Central memory CD8-positive, alpha-beta T cell (primary cell): ENCODE results near the gene OGG1.
A peak's percentile ranks its signal among the peaks of the same experiment; 100 is the strongest.

Source experiments
- ATAC-seq: fragments of 150-1000 bp; cut with Tn5 transposase; replicated peaks from 2 replicates; pipeline ENCODE4 v1.10.0; 2022; ENCODE audit warnings: mild to moderate bottlenecking, moderate FRiP score, moderate number of reproducible peaks; ENCODE audit not compliant: poor library complexity, severe bottlenecking; ENCODE audit errors: extremely low read depth
- DNase-seq, 2 donors: peaks; one replicate each; pipeline ENCODE4 v3.0.0; 2021; ENCODE audit warnings: low spot score in 2 of 2
- H3K27ac Mint-ChIP-seq: one replicate; pipeline ENCODE4 v1.8.0; 2022; ENCODE audit warnings: low read depth, mild to moderate bottlenecking, moderate library complexity, mixed read lengths
- H3K27me3 Mint-ChIP-seq: one replicate; pipeline ENCODE4 v1.8.0; 2022; ENCODE audit warnings: mixed read lengths
- H3K36me3 Mint-ChIP-seq: one replicate; pipeline ENCODE4 v1.8.0; 2022; ENCODE audit warnings: mild to moderate bottlenecking, moderate library complexity, mixed read lengths; ENCODE audit not compliant: insufficient read depth
- H3K4me1 Mint-ChIP-seq: one replicate; pipeline ENCODE4 v1.8.0; 2022; ENCODE audit warnings: mixed read lengths
- H3K4me3 Mint-ChIP-seq: one replicate; pipeline ENCODE4 v1.8.0; 2022; ENCODE audit warnings: mild to moderate bottlenecking, moderate library complexity, mixed read lengths
- H3K9me3 Mint-ChIP-seq: one replicate; pipeline ENCODE4 v1.8.0; 2022; ENCODE audit warnings: mixed read lengths

Gene OGG1

GRCh38 chr3:9750556-9751411 is 1.0 kb downstream of the OGG1 start:
- peak overlapping the region; percentile 88 for H3K27ac Mint-ChIP-seq
- no peaks in the 10 kb centered on the region for H3K9me3 Mint-ChIP-seq
- H3K4me1 Mint-ChIP-seq, result peaks cover 46% of the 10 kb centered on the region
- ATAC-seq (no peak), DNase-seq (no peak)
- H3K4me3 Mint-ChIP-seq, result peak overlapping the region; percentile 89
- peaks cover 34% of the 10 kb centered on the region for H3K36me3 Mint-ChIP-seq
- no peaks in the 10 kb centered on the region for H3K27me3 Mint-ChIP-seq

- no peak for ATAC-seq
- Mint-ChIP-seq H3K36me3 (peaks cover 33% of the 10 kb centered on the region), H3K27me3 (no peaks in the 10 kb centered on the region), H3K4me3 (no peak overlapping the region), H3K9me3 (no peaks in the 10 kb centered on the region), H3K27ac (no peak overlapping the region), H3K4me1 (peaks cover 43% of the 10 kb centered on the region)
- no peak for DNase-seq
These were observed 4.9 kb downstream of the OGG1 start for GRCh38 chr3:9754678-9755077.

GRCh38 chr3:9757427-9757826 is 7.7 kb downstream of the OGG1 start:
- no peak for ATAC-seq

GRCh38 chr3:9760779-9761505 is 11.2 kb downstream of the OGG1 start:
- ATAC-seq, result no peak

More at GRCh38 chr3:9757427-9757826, 7.7 kb downstream of the OGG1 start:
- H3K9me3 Mint-ChIP-seq, result no peaks in the 10 kb centered on the region
- no peaks in the 10 kb centered on the region for H3K27me3 Mint-ChIP-seq
- no peak overlapping the region for H3K4me3 Mint-ChIP-seq
- no peak overlapping the region for H3K27ac Mint-ChIP-seq
- no peak for DNase-seq
- peaks cover 28% of the 10 kb centered on the region for H3K36me3 Mint-ChIP-seq
- H3K4me1 Mint-ChIP-seq, result peaks cover 22% of the 10 kb centered on the region

GRCh38 chr3:9761919-9762318 is 12.2 kb downstream of the OGG1 start:
- H3K27ac Mint-ChIP-seq, result no peak overlapping the region
- H3K9me3 Mint-ChIP-seq, result no peaks in the 10 kb centered on the region
- H3K27me3 Mint-ChIP-seq, result no peaks in the 10 kb centered on the region

More at GRCh38 chr3:9760779-9761505, 11.2 kb downstream of the OGG1 start:
- DNase-seq, result no peak
- H3K27me3 Mint-ChIP-seq, result no peaks in the 10 kb centered on the region
- H3K36me3 Mint-ChIP-seq, result peaks cover 13% of the 10 kb centered on the region
- no peak overlapping the region for H3K27ac Mint-ChIP-seq
- H3K9me3 Mint-ChIP-seq, result no peaks in the 10 kb centered on the region
- no peak overlapping the region for H3K4me3 Mint-ChIP-seq
- H3K4me1 Mint-ChIP-seq, result peaks cover 5% of the 10 kb centered on the region

GRCh38 chr3:9762871-9763270 is 13.1 kb downstream of the OGG1 start:
- no peaks in the 10 kb centered on the region for H3K9me3 Mint-ChIP-seq
- H3K27ac Mint-ChIP-seq, result no peak overlapping the region
- H3K27me3 Mint-ChIP-seq, result no peaks in the 10 kb centered on the region
- DNase-seq (no peak), ATAC-seq (no peak)
- no peak overlapping the region for H3K4me3 Mint-ChIP-seq
- H3K4me1 Mint-ChIP-seq, result peaks cover 10% of the 10 kb centered on the region
- peaks cover 5% of the 10 kb centered on the region for H3K36me3 Mint-ChIP-seq

More at GRCh38 chr3:9761919-9762318, 12.2 kb downstream of the OGG1 start:
- H3K4me3 Mint-ChIP-seq, result no peak overlapping the region
- peaks cover 5% of the 10 kb centered on the region for H3K4me1 Mint-ChIP-seq
- peaks cover 9% of the 10 kb centered on the region for H3K36me3 Mint-ChIP-seq
- ATAC-seq, result no peak
- no peak for DNase-seq

- Mint-ChIP-seq H3K27me3 (no peaks in the 10 kb centered on the region), H3K4me3 (no peak overlapping the region), H3K36me3 (no peaks in the 10 kb centered on the region), H3K4me1 (peaks cover 27% of the 10 kb centered on the region), H3K9me3 (no peaks in the 10 kb centered on the region), H3K27ac (no peak overlapping the region)
- DNase-seq, result no peak
- ATAC-seq, result no peak
These were observed 16.1 kb downstream of the OGG1 start for GRCh38 chr3:9765865-9766264.

GRCh38 chr3:9767418-9767817 is 17.7 kb downstream of the OGG1 start:
- Mint-ChIP-seq H3K27me3 (no peaks in the 10 kb centered on the region), H3K27ac (peak overlapping the region; percentile 47), H3K9me3 (no peaks in the 10 kb centered on the region), H3K36me3 (no peaks in the 10 kb centered on the region), H3K4me3 (no peak overlapping the region), H3K4me1 (peaks cover 27% of the 10 kb centered on the region)
- ATAC-seq (no peak), DNase-seq (no peak)

GRCh38 chr3:9768141-9768775 is 18.5 kb downstream of the OGG1 start:
- Mint-ChIP-seq H3K27me3 (no peaks in the 10 kb centered on the region), H3K4me1 (peaks cover 27% of the 10 kb centered on the region), H3K27ac (peak overlapping the region; percentile 47), H3K9me3 (no peaks in the 10 kb centered on the region), H3K36me3 (no peaks in the 10 kb centered on the region), H3K4me3 (no peak overlapping the region)
- DNase-seq, result no peak
- ATAC-seq, result no peak

GRCh38 chr3:9769012-9769411 is 19.3 kb downstream of the OGG1 start:
- H3K36me3 Mint-ChIP-seq, result no peaks in the 10 kb centered on the region
- no peaks in the 10 kb centered on the region for H3K27me3 Mint-ChIP-seq
- H3K27ac Mint-ChIP-seq, result no peak overlapping the region
- no peak for ATAC-seq
- peaks cover 27% of the 10 kb centered on the region for H3K4me1 Mint-ChIP-seq
- no peaks in the 10 kb centered on the region for H3K9me3 Mint-ChIP-seq
- no peak for DNase-seq
- H3K4me3 Mint-ChIP-seq, result peak overlapping the region; percentile 25

GRCh38 chr3:9769426-9770275 is 19.9 kb downstream of the OGG1 start, which contains the start of gene CAMK1:
TSS of gene CAMK1 (minus strand) at chr3:9769947. CDS start at chr3:9767749, 2,198 bp downstream.
- DNase-seq (no peak), ATAC-seq (peak; percentile 75)
- peak within 1 kb of the TSS; percentile 25 for H3K4me3 Mint-ChIP-seq
- no peaks in the 10 kb centered on the region for H3K36me3 Mint-ChIP-seq
- H3K27me3 Mint-ChIP-seq, result no peaks in the 10 kb centered on the region
- H3K27ac Mint-ChIP-seq, result peak within 1 kb of the TSS; percentile 80
- H3K4me1 Mint-ChIP-seq, result peaks cover 27% of the 10 kb centered on the region
- no peaks in the 10 kb centered on the region for H3K9me3 Mint-ChIP-seq
